HG03342 (cell line): ENCODE measurements around the gene CMTM1.

Source experiments
- ATAC-seq: cut with Tn5 transposase; IDR thresholded peaks from one replicate; pipeline ENCODE4 v1.9.1; 2021; ENCODE audit warnings: mild to moderate bottlenecking, moderate library complexity; ENCODE audit not compliant: unreplicated experiment

Gene CMTM1

DNA sequence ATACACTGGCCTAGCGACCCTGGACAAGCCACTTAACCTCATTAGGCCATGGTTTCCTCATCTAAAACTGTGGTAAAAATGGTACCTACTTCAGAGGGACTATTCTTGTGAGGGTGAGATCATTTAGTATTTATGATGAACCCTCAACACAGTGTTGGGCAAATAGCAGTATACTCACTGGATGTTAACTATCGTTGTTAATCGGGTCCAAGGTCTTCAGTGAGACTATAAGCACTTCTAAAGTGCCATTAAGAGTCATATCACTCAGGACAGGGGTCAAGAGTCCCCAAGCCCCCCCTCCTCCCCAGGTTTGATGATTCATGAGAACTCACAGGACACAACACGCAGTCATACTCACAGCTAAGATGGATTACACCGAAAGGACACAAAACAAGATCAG lies 27.3 kb upstream of the CMTM1 start:
- ATAC-seq: no peak

DNA sequence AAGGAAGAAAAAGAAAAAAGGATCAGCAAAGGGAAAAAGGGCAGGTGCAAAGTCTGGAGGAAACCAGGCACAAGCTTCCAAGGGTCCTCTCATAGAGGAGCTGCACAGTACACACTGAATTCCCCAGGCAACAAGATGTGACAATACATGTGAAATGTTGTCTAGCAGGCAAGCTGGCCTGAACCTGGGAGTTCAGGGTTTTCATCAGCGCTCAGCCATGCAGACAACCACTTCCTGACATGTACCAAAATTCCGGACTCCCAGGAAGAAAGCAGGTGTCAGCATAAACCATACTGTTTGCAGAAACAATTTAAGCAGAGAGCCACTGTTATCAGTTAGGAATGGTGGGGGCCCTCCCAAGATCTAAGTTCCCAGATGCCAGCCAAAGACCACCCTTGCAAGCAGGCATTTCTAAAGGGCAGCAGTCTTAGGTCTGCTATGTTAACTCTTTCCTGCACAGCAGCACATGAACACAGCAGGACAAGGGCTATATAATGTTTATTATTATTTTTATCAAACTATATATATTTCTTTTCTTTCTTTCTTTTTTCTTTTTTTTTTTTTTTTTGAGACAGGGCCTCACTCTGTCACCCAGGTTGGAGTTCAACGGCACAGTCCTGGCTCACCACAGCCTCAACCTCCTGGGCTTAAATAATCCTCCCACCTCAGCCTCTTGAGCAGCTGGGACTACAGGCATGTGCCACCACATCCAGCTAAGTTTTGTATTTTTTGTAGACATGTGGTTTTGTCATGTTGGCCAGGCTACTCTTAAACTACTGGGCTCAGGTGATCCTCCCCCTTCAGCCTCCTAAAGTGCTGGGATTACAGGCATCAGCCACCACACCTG lies 26.4 kb upstream of the CMTM1 start:
- ATAC-seq: peak; percentile 74

DNA sequence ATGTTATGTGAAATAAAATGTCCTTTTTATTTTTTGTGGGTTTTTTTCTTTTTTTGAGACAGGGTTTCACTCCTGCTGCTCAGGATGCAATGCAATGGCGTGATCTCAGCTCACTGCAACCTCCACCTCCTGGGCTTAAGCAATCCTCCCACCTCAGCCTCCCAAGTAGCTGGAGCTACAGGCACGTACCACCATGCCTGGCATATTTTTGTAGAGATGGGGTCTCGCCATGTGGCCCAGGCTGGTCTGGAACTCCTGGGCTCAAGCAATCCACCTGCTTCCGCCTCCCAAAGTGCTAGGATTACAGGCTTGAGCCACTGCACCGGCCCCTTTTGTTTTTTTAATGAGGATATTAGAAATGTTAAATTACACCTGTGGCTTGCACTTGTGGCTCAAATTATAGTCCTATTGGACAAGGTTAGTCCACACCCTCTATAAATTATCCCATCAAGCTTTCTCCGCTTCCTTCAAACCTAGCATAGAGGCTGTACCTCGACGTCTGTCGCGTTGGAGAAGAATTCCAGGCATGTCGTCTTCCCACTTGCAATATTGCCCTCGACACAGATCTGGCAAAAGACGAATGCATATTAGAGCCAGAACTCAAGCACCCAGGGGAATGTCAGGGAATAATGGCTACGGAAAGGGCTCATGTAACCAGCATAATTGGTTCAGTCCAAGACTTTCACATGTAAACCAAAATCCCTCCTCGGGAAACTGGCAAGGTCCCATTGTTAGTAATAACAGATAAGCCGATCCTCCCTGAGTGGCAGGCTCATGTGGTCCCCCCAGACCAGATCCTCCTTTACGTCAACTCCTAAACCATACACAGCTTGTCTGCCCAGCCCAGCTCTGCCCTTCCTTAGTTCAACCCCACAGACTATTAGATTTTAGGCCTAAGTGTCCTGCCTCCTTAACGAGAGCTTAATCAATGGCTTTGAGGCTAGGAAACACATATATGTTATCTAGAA lies 24.6 kb upstream of the CMTM1 start:
- ATAC-seq: no peak

DNA sequence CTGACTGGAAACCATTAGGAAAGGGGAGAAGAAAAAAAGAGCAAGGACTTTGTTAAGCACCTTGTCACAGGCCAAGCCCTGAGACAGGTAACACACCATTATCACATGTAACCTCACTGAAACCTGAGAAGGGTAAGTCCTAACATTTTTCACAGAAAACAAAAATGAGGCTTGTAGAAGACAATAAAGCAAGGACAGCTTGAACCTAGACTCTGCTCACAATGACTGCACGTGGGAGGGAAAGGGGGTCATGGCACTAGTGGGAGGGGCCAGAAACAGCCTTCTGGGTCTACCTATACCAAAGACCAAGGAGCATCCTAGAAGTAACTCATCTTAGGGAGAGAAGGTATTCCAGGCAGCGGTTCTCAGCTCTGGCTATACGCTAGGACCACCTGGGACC lies 23.8 kb upstream of the CMTM1 start:
- ATAC-seq: no peak

DNA sequence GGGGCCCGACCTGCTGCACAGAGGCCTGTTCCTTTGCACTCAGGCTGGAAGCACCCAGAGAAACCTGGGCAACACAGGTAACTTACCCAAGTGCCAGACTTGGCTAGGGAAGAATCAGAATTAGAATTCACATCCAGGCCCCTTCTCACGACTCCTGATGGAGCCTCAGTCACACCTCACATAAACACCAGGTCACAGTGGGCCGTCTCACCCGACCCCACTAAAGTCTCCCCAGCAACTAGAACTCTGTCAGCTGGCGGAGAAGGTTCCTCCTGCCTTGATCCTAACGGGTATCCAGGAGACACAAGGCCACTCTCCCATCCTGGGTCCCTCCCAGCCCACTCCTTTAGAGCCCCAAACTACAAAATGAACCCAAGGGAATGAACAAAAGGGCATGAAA lies 22.7 kb upstream of the CMTM1 start:
- no peak for ATAC-seq

DNA sequence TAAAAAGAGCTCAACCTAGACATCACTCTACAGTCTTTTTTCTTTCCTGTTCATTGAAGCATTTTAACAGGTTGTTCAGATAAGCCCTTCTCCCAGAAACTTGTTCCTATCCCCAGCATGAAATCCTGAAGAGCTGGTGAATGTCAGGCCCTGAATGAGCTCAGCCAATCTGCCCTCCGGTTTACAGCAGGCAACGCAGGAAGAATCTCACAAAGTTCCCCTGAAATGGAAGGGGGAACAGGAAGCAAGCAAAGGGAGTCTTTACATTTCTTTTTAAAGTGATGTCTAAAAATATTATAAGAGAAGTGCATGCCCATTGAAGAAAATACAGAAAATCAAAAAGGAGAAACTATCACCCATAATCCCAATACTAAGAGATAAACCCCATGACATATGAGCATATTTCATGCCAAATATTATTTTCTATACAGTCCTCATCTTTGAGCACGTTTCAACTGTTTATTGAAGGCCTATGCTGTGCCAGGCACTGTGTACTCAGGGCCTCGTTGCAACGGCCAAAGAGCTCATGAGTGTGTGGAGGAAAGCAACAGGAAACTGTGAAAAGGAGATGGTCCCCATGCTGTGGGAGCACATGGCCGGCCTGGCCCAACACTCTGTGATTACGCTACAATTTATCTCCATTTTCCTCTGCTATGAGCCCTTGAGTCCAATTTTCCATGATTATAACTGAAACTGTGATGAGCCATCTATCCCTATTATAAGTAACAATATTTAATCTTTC lies 22.1 kb upstream of the CMTM1 start:
- no peak for ATAC-seq

DNA sequence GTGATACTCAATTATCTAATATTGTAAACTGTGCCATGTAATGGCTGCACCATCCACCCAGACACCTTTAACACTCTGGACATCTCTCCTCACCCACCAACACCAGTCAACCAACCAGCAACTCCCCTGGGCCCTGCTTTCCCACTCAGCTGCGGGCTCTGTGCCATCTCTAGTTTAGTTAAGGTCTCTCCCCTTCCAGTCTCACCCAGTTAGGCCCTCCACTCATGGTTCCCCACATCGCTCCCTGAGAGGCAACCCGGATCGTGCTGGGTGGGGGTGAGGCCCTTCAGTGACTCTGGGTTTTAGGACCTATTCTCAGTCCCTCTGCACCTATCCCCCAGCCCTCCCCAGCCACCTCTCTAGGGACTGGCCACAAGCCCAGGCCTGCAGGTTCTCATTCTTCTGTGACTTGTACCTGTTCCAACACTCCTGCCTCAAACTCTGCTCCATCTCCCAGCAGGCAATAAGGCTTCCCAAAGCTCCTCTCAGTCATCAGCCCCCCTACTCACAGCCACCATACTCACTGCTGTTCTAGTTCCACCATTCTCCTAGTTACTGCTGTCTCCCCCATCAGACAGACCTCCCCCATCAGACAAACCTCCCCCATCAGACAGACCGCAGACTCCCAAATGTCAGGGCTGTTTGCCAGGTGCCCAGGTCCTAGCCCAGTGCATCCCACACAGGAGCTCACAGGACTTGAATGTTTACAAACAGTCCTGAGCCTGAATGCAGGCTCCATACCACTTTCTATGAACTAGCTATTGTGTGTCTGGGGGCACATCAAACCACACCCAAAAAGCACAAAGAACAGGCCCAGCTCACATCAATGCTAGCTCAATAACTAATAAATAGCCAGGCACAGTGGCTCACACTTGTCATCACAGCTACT lies 18.9 kb upstream of the CMTM1 start:
- ATAC-seq: no peak

DNA sequence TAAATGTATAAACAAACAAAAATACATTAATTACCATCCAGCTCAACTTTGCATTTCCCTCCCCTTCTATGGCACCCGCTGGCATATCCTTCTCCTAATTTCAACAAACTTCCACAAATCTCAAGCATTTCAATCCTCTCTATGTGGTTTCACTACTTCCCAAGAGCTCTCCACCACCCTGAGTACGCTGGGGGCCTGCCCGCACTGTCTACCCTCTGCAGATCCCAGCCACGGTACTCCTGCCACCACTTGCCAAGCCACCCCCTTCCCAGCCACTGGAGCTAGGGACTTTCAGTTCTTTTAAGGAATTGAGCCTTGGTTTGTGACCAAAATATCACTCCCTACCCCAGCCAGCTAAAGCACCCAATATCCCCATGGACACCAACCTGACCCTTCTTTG lies 18.2 kb upstream of the CMTM1 start:
- no peak for ATAC-seq

DNA sequence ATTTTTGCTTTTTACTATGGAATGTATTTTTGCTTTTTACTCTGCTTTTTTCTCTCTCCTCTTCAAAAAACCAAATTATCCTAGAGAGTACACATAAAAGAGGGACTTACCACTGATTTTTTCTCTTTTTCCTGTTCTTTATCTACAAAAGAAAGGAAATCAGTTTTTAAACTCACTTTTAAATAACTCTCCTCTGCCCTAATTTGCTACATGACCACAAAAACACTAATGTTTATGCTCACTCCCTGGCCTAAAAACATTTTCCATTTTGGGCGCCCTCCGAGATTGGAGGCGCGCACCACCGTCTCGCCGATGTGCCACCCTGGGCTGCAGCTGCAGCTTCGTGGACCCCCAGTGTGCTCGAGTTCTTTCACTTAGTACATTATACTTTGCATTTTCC lies 17.4 kb upstream of the CMTM1 start:
- ATAC-seq: no peak

DNA sequence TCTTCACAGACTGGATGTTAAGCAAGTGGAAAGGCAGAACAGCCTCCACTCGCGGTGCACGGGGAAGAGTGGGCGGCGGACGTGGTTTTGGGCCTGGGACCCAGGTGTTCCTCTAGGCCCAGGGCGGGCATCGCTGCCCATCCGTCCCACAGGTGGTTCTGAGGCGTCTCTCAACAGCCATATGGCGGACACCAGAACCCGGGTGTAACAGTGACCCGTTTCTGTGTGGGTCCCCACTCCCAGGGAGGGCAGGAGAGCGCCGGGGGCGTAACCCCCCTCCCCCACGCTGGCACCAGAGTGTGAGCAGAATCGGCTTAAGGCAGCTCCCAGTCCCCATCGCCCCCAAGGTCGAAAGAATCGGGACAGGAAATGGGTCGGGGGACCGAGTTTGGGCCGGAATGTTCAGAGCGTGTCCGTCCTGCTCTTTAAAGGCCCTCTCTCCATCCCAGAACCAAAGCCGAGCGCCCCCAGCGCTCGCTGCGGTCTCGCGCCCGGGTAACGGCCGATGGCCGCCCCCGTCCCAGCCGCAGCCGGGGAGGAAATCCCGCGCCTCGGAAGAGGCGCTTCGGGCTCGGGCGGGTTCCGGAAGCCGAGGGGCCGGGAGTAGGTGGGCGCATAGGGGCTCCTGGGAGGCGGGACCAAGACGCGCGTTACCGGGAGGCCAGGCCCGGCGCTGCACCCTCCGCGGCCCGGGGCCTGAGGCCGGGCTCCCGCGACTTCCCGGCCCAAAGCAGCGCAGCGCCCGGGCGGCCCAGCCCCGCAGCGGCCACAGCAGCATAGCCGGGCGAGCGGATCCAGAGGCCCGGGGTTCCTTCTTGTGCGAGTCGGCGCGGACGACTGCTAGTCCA lies 16.7 kb upstream of the CMTM1 start, which contains the start of gene TK2:
TK2 (minus strand) TSS at position 839 of the 848 bp plus-strand sequence; CDS start at position 778, 61 bp downstream.
- no peak for ATAC-seq

DNA sequence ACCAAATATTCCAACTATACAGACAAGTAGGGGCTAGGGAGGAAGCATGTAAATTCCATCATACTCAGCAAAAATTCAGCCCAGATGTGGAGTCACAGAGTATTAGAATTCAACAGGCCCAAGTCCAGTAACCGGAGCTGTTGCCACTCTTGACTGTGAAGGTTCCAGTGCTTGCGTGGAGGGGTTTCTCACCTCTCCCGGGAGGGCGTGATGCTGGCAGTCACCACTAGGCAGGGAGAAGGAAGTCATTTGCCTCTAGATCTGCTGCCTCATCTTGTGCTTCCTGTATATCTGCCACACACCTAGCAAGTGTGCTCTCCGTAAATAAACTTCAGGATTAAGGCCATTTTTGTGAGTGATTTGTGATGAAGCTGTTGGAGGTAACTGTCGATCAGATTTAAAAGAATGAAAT lies 14.9 kb upstream of the CMTM1 start:
- ATAC-seq: no peak

DNA sequence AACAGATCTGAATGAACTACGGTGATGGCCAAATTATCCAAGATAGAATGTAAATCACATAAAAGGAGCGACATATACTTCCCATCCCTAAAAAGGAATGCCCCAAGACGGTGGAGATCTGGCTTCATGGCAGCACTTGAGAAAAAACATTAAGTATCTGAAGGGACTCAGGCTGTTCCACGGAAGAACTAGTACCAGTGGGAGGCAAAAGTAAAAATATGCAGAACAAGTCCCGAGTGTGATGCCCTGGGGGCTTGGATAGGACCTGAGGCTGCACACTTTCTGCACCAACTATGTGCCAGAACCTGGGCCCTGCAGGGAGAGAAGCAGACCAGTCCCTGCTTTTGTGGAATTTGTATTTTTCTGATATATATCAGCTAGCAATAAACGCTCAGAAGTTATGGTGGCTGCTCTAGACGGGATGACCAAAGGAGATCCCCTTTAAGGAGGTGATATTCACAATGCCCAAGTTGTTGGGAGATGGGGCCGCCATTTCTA lies 14.4 kb upstream of the CMTM1 start:
- ATAC-seq: no peak

DNA sequence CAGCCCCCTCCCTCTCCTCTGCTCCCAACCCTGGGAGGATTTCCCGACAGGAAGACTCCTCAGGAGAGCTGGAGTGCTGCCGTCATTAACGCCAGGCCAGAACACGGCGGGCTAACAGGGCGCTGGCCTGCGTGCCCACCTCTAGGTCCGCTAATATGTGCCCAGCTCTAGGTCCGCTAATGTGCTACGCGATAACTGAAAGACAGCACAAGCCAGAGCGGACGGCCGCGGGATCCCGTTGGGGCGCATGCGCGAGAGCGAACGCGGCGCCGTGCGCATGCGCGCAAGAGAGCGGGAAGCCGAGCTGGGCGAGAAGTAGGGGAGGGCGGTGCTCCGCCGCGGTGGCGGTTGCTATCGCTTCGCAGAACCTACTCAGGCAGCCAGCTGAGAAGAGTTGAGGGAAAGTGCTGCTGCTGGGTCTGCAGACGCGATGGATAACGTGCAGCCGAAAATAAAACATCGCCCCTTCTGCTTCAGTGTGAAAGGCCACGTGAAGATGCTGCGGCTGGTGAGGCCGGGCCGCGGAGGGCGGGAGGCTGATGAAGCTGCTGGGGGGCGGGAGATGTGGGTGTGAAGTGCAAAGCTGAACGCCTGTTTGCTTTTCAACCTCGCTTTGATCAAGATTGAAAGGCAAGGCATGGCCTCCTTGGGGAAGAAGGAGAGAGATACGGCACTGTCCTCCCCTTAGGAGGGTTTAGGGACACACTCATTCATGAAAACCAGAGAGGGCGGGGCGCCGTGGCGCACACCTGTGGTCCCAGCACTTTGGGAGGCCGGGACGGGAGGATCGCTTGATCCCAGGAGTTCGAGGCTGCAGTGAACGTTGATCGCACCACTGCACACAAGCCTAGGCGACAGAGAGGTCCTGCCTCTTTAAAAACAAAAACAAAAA lies 13.7 kb upstream of the CMTM1 start, which contains the start of gene CKLF:
CKLF (plus strand) TSS at position 291 of the 892 bp plus-strand sequence; CDS start at position 431, 140 bp downstream.
- ATAC-seq: peak; percentile 68

DNA sequence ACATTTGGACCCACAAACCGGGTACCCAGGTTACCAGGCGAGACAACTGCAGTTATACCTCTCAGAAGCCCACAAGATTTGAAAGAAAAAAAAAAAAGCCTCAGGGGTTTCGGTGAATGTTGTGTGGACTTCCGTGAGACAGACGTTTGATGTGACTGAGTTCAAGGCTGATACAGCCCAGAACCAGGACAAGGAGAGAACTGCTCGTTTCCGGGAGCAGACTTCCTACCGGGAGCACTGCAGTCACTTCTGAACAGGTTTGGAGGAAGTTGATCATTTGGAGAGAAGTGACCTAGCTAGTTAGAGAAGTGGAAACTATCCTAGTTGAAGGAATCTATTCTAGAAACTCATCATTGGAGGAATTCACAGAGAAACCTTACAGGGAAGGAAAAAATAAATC lies 13.0 kb upstream of the CMTM1 start:
- no peak for ATAC-seq

DNA sequence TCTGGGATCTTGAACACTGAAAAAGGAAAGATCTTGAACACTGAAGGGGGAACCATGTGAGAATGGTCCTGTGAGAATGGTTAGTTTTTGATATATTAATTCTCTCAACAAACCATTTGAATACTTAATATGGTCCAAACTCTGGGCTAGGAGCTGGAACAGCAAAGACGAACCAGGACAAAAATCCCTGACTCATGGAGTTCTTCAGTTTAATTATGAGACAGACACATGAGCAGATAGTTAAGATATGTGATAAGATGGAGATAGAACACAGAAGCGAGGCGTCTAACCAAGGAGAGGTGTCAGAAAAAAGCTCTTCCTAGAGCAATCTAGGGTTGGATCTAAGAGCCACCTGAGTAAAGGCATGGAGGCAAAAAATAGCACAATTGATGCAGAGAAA lies 12.2 kb upstream of the CMTM1 start:
- no peak for ATAC-seq

DNA sequence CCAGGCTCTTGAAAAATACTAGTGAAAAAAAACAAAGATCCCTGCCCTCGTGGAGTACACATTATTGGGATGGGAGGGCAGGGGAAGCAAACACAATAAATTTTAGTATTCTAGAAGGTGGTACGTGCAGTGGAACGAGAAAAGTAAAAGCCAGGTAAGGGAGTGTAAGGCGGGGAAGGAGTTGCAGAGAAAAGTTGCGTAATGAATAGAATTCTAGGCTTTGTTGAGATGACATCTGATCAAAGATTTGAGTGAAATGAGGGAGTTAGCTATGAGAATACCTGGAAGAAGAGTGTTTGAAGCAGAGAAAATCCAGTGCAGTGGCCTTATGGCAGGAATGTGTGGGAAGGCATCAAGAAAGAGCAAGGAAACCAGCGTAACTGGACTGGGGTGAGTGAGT lies 11.7 kb upstream of the CMTM1 start:
- no peak for ATAC-seq

DNA sequence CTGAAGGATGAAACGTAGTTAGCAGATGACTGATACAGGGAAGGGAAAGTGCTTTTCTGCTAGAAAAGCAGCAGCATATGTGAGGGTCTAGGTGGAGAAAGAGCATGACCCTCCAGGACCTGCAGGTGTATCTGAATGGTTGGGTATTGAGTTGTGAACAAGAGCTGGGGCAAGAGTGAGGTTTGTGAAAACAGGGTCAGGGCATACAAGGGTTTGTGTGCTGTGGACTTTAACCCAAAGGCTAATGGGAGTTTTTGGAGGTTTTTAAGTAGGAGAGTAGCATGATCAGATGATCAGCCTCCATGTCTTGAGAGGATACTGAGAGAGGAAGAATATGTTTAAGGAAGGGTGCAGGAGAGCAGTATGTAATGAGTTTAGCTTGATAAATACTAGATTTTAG lies 6.1 kb upstream of the CMTM1 start:
- no peak for ATAC-seq
